ENCODE results near the gene CASQ1.

- TF ChIP-seq ZNF384 (IDR thresholded peaks at IDR 0.05) (no peak), FOXM1 (IDR thresholded peaks at IDR 0.05; ENCODE audit: borderline replicate concordance) (no peak), PKNOX1 (IDR thresholded peaks at IDR 0.05) (no peak), BHLHE40 (IDR thresholded peaks at IDR 0.05; ENCODE audit: borderline replicate concordance) (no peak), FOXA1 (IDR thresholded peaks at IDR 0.05) (no peak), SP1 (IDR thresholded peaks at IDR 0.05) (no peak), TARDBP (IDR thresholded peaks at IDR 0.05) (no peak), FOXK2 (IDR thresholded peaks at IDR 0.05) (no peak), ELF4 (IDR thresholded peaks at IDR 0.05) (no peak), SUZ12 (IDR thresholded peaks at IDR 0.05) (no peak), ARNT (IDR thresholded peaks at IDR 0.05) (no peak), CTBP1 (IDR thresholded peaks at IDR 0.05; ENCODE audit: borderline replicate concordance) (no peak)
Observed at GRCh38 chr1:160228431-160228830, 38.1 kb downstream of the CASQ1 start.

All from HEK293T (cell line).